Spleen (tissue), 11 donors: ENCODE data around the gene IZUMO2. TPM values are rescaled to one million over a fixed set of nuclear protein-coding genes. Genes with fewer than 3 reads are reported as not detected.
A peak's percentile ranks its signal among the peaks of the same experiment; 100 is the strongest.
"Not testable (repeated sequence)": the region's sequence is repeated elsewhere in the genome, so short reads cannot be mapped to it uniquely, and the experiment has no call there.

ENCODE experiments used
- DNase-seq: peaks from one replicate; pipeline ENCODE4 v3.0.0-alpha.2; 2020
- H3K27ac ChIP-seq, 8 donors: fragments of 200-600 bp; sonication (generic) in 7 of 8; 1 replicate in 4 of 8; 2 replicates in 4 of 8; pipeline versions ENCODE4 v1.5.0 to v1.8.0; 2016 to 2021; ENCODE audit warnings: inconsistent platforms in 4 of 8, mild to moderate bottlenecking in 4 of 8, moderate library complexity in 1 of 8
- H3K27me3 ChIP-seq, 7 donors: fragments of 200-600 bp; sonication (generic) in 6 of 7; replicated peaks in 1 of 7; 1 replicate in 4 of 7; 2 replicates in 3 of 7; pipeline versions ENCODE4 v1.5.0 to v1.8.0; 2016 to 2021; ENCODE audit warnings: inconsistent platforms in 3 of 7, mild to moderate bottlenecking in 1 of 7
- H3K36me3 ChIP-seq, 6 donors: fragments of 200-600 bp; sonication (generic) in 5 of 6; 1 replicate in 4 of 6; 2 replicates in 2 of 6; pipeline versions ENCODE4 v1.5.0 to v1.8.0; 2016 to 2021; ENCODE audit warnings: inconsistent platforms in 2 of 6
- H3K4me1 ChIP-seq, 6 donors: fragments of 200-600 bp; sonication (generic) in 5 of 6; 1 replicate in 3 of 6; 2 replicates in 3 of 6; pipeline versions ENCODE4 v1.5.0 to v1.8.0; 2016 to 2021; ENCODE audit warnings: inconsistent platforms in 3 of 6
- H3K4me3 ChIP-seq, 8 donors: fragments of 200-600 bp; sonication (generic) in 7 of 8; 1 replicate in 4 of 8; 2 replicates in 4 of 8; pipeline versions ENCODE4 v1.5.0 to v1.8.0; 2016 to 2021; ENCODE audit warnings: inconsistent platforms in 4 of 8, mild to moderate bottlenecking in 4 of 8, moderate library complexity in 2 of 8
- H3K9me3 ChIP-seq, 8 donors: fragments of 200-600 bp; sonication (generic) in 7 of 8; 1 replicate in 4 of 8; 2 replicates in 4 of 8; pipeline versions ENCODE4 v1.5.0 to v1.8.0; 2016 to 2021; ENCODE audit warnings: inconsistent platforms in 4 of 8
- CTCF ChIP-seq, 11 experiments: fragments of 200-600 bp in 7 of 11; fragments of 450-650 bp in 4 of 11; sonication (generic) in 4 of 11; IDR thresholded peaks in 8 of 11; conservative IDR thresholded peaks in 3 of 11; 1 replicate in 7 of 11; 2 replicates in 4 of 11; pipeline versions ENCODE4 v1.4.0 to v1.8.0; 2016 to 2021; ENCODE audit warnings: antibody characterized with exemption in 11 of 11, inconsistent platforms in 4 of 11, mild to moderate bottlenecking in 1 of 11
- POLR2A ChIP-seq, 3 donors: fragments of 450-650 bp; IDR thresholded peaks; one replicate each; pipeline ENCODE4 v1.5.1; 2017; ENCODE audit warnings: antibody characterized with exemption in 3 of 3, mild to moderate bottlenecking in 1 of 3
- POLR2AphosphoS5 ChIP-seq, 3 donors: sonication (generic); formaldehyde crosslinking; IDR thresholded peaks; one replicate each; pipeline ENCODE4 v1.5.1; 2017; ENCODE audit warnings: antibody characterized with exemption in 3 of 3
- WGBS, 5 donors: extraction: QIAGEN DNeasy Blood & Tissue Kit in 3 of 5; methylation state at CpG; one replicate each; pipeline versions ENCODE4 v1.1.5 to v1.1.7; 2013 to 2018; 5-methylcytosine and 5-hydroxymethylcytosine counted together
- intact Hi-C: fragments of 100-400 bp; cut with DNase I; formaldehyde crosslinking; loops from one replicate; pipeline ENCODE4 v1.15.0; 2023; ENCODE audit warnings: low total_unique reads
- polyA plus RNA-seq, 3 donors: library from polyadenylated mRNA; stranded (reverse); fragments of 200-250 nt; gene quantifications; one replicate each; pipeline ENCODE4 v1.2.1, GENCODE V29; 2013
- total RNA-seq, 7 donors: library from RNA; depleted of rRNA in 3 of 7; stranded (reverse); fragments of >200 nt in 3 of 7; fragmentation: NEBNext Ultra II Directional in 4 of 7; extraction: Animal tissue kit (Norgen Biotek cat#: 25700) in 4 of 7; gene quantifications; one replicate each; pipeline versions ENCODE4 v1.1.0 to v1.2.1, GENCODE V29; 2016 to 2021
- donor health status: healthy with polysubstance abuse.
- donor health status: DM: no; HTN: no; CAD: no; lungs with moderate emphysema.
- donor health status: DM: no; HTN: no; CAD: no.
- donor health status: Bipolar disorder and iron deficiency.
- donor health status: healthy.
- donor health status: DM: no; HTN: no; CAD: no.
- donor health status: DM: yes; HTN: yes; CAD: no.

The IZUMO2 gene
- total and polyA plus RNA-seq, 10 donors: not detected

GRCh38 chr19:50152578-50152977 lies 10.5 kb downstream of the IZUMO2 start:
- 72 to 81% (median 75%) methylated on average over 4 of the region's 4 CpGs for WGBS, 5 donors
- H3K4me1 ChIP-seq: peaks cover 0 to 9% (median 2%) of the 10 kb centered on the region in 6 donors
- H3K4me3 ChIP-seq: no peak overlapping the region
- H3K36me3 ChIP-seq: no peaks in the 10 kb centered on the region
- no peak overlapping the region for H3K27ac ChIP-seq
- H3K27me3 ChIP-seq: peaks cover 0 to 71% (median 0%) of the 10 kb centered on the region in 7 donors
- TF ChIP-seq CTCF (IDR thresholded peaks at IDR 0.05 in 8 of 11, conservative IDR thresholded peaks at IDR 0.05 in 3 of 11) (no peak), POLR2A (IDR thresholded peaks at IDR 0.05) (no peak), POLR2AphosphoS5 (IDR thresholded peaks at IDR 0.05) (no peak)
- DNase-seq: no peak
- intact Hi-C loops: no loop called here
- H3K9me3 ChIP-seq: peaks cover 0 to 16% (median 4%) of the 10 kb centered on the region in 8 donors

- intact Hi-C loops: no loop called here
- no peak for DNase-seq
- Histone ChIP-seq H3K27ac (no peak overlapping the region), H3K36me3 (no peaks in the 10 kb centered on the region), H3K4me1 (peaks cover 0 to 16% (median 7%) of the 10 kb centered on the region in 6 donors), H3K9me3 (peaks cover 0 to 13% (median 4%) of the 10 kb centered on the region in 8 donors), H3K27me3 (peaks cover 0 to 98% (median 0%) of the 10 kb centered on the region in 7 donors), H3K4me3 (peak overlapping the region in 3 of 8 donors; percentile 52 to 82 (median 58))
- TF ChIP-seq POLR2A (IDR thresholded peaks at IDR 0.05): no peak
- TF ChIP-seq POLR2AphosphoS5 (IDR thresholded peaks at IDR 0.05): no peak
- no peak for TF ChIP-seq CTCF (IDR thresholded peaks at IDR 0.05 in 8 of 11, conservative IDR thresholded peaks at IDR 0.05 in 3 of 11)
These were observed 14.6 kb downstream of the IZUMO2 start for GRCh38 chr19:50148528-50148927.

GRCh38 chr19:50147462-50148423 lies 15.3 kb downstream of the IZUMO2 start:
- peak; percentile 89 for DNase-seq
- H3K36me3 ChIP-seq: no peaks in the 10 kb centered on the region
- H3K4me1 ChIP-seq: peaks cover 0 to 16% (median 7%) of the 10 kb centered on the region in 6 donors
- peak overlapping the region; percentile 50 to 82 (median 57) for H3K4me3 ChIP-seq
- TF ChIP-seq POLR2A (IDR thresholded peaks at IDR 0.05) (peak in 1 of 3 donors; percentile 34), CTCF (IDR thresholded peaks at IDR 0.05 in 8 of 11, conservative IDR thresholded peaks at IDR 0.05 in 3 of 11) (peak in 4 of 11 experiments; percentile 21 to 42 (median 32)), POLR2AphosphoS5 (IDR thresholded peaks at IDR 0.05) (peak; percentile 60 to 88 (median 70))
- WGBS, 5 donors: 1 to 3% (median 2%) methylated on average over 27 to 52 of the region's 52 CpGs
- H3K27me3 ChIP-seq: peaks cover 0 to 95% (median 0%) of the 10 kb centered on the region in 7 donors
- peaks cover 0 to 13% (median 4%) of the 10 kb centered on the region in 8 donors for H3K9me3 ChIP-seq
- intact Hi-C loops: no loop called here
- H3K27ac ChIP-seq: peak overlapping the region in 7 of 8 donors; percentile 33 to 82 (median 65)

GRCh38 chr19:50141921-50142320 lies 21.2 kb downstream of the IZUMO2 start:
- peaks cover 0 to 41% (median under 1%) of the 10 kb centered on the region in 7 donors for H3K27me3 ChIP-seq
- H3K4me3 ChIP-seq, DNase-seq, H3K27ac ChIP-seq, H3K4me1 ChIP-seq, H3K9me3 ChIP-seq, intact Hi-C loops, H3K36me3 ChIP-seq: not testable (repeated sequence)
- WGBS, 5 donors: 83 to 97% (median 93%) methylated on average over 1 of the region's 1 CpG

GRCh38 chr19:50140118-50140845 lies 22.8 kb downstream of the IZUMO2 start:
- H3K4me3 ChIP-seq, H3K36me3 ChIP-seq, H3K27ac ChIP-seq, H3K9me3 ChIP-seq, intact Hi-C loops, H3K4me1 ChIP-seq, DNase-seq: not testable (repeated sequence)
- 88 to 95% (median 92%) methylated on average over 30 to 35 of the region's 36 CpGs for WGBS, 5 donors
- peaks cover 0 to 41% (median 14%) of the 10 kb centered on the region in 7 donors for H3K27me3 ChIP-seq
